ENCODE results near the gene SLC39A7. TPM values are rescaled to one million over a fixed set of nuclear protein-coding genes. Genes with fewer than 3 reads are reported as not detected.
A peak's percentile ranks its signal among the peaks of the same experiment; 100 is the strongest.

The SLC39A7 gene
- total RNA-seq, 5 donors from 2014 or later (not counting 1 experiment from before 2014, with no cell fraction given), result 19.1 to 44.0 (median 41.3) TPM

GRCh38 chr6:33195304-33196165, 5.1 kb upstream of the SLC39A7 start:
- no peak overlapping the region for H3K4me3 Mint-ChIP-seq
- no peaks in the 10 kb centered on the region for H3K9me3 Mint-ChIP-seq
- peaks cover 0 to 25% of the 10 kb centered on the region in 2 experiments for H3K27me3 ChIP-seq (replicated peaks in 1 of 2; ENCODE audit: control insufficient read depth in 2 of 2, extremely low read depth in 1 of 2, insufficient read depth in 2 of 2, low read length in 1 of 2)
- H3K27me3 Mint-ChIP-seq, result peaks cover 8 to 18% of the 10 kb centered on the region in 2 donors
- H3K4me1 ChIP-seq (ENCODE audit: control insufficient read depth in 1 of 2, extremely low read depth in 1 of 2, insufficient read depth in 2 of 2, low read length in 2 of 2), result peaks cover 7 to 47% of the 10 kb centered on the region in 2 experiments
- peaks cover 8 to 41% of the 10 kb centered on the region in 2 donors for H3K36me3 ChIP-seq (ENCODE audit: control insufficient read depth in 2 of 2, extremely low read depth in 1 of 2, insufficient read depth in 1 of 2, low read length in 1 of 2)
- H3K27ac ChIP-seq (ENCODE audit: low read length), result no peak overlapping the region
- no peaks in the 10 kb centered on the region for H3K9me3 ChIP-seq
- no peak for ATAC-seq (replicated peaks in 1 of 4)
- peaks cover 31% of the 10 kb centered on the region for H3K36me3 Mint-ChIP-seq
- POLR2A ChIA-PET, result interaction anchor here in 1 of 2 donors (0.6 kb wide), 1 partner anchor 123 kb away, joined by 3 read pairs; no protein-coding TSS in a partner anchor
- no peak overlapping the region for H3K27ac Mint-ChIP-seq
- CTCF ChIA-PET, result interaction anchor here in 1 of 2 donors (1.1 kb wide), 1 partner anchor 101 kb away, joined by 3 read pairs; no protein-coding TSS in a partner anchor
- H3K4me1 Mint-ChIP-seq, result peaks cover 34 to 45% (median 38%) of the 10 kb centered on the region in 3 donors
- no peak overlapping the region for H3K4me3 ChIP-seq (ENCODE audit: control insufficient read depth in 1 of 2, extremely low read depth in 1 of 2, low read length in 1 of 2)
- WGBS (ENCODE audit: insufficient coverage), result 97% methylated on average over 12 of the region's 15 CpGs
- no peak for DNase-seq

DNA sequence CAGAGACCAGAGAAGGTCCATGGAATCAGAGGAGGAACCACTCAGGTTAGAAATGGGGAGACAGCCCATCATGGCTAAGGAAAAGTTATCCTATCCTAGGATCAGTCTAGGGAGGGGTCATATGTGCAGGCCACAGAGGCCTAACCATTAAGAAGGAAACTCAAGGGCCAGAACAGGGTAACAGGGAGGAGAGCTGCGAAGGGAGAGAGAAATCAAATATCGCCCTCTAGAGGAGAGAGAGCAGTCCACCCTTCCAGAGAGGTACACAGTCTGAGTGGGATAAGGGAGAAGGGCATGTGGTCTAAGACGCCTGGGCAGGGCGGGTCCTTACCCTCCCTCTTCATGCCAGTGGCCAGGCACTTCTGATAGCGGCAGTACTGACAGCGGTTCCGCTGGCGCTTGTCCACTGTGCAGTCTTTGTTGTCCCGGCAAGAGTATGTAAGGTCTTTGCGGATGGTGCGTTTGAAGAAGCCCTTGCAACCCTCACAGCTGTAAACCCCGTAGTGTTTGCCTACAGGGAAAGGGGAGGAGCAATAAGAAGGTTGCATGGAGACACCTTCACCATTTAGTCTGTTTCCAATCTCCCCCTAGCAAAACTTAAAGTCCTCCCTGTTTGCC, 3.1 kb upstream of the SLC39A7 start:
- Histone ChIP-seq H3K4me1 (ENCODE audit: control insufficient read depth in 1 of 2, extremely low read depth in 1 of 2, insufficient read depth in 2 of 2, low read length in 2 of 2) (peaks cover 13 to 50% of the 10 kb centered on the region in 2 experiments), H3K4me3 (ENCODE audit: control insufficient read depth in 1 of 2, extremely low read depth in 1 of 2, low read length in 1 of 2) (no peak overlapping the region), H3K27me3 (replicated peaks in 1 of 2; ENCODE audit: control insufficient read depth in 2 of 2, extremely low read depth in 1 of 2, insufficient read depth in 2 of 2, low read length in 1 of 2) (peaks cover 0 to 5% of the 10 kb centered on the region in 2 experiments), H3K9me3 (no peaks in the 10 kb centered on the region), H3K27ac (ENCODE audit: low read length) (no peak overlapping the region), H3K36me3 (ENCODE audit: control insufficient read depth in 2 of 2, extremely low read depth in 1 of 2, insufficient read depth in 1 of 2, low read length in 1 of 2) (peaks cover 8 to 48% of the 10 kb centered on the region in 2 donors)
- ChIA-PET CTCF (interaction anchor here (0.6 to 1.0 kb wide), 4 partner anchors 10 to 303 kb away, joined by 3 to 4 read pairs (median 3); no protein-coding TSS in a partner anchor), POLR2A (no interaction called here)
- Mint-ChIP-seq H3K36me3 (peaks cover 43% of the 10 kb centered on the region), H3K4me3 (peak overlapping the region; percentile 53 to 97 (median 77)), H3K27me3 (peaks cover 0 to 2% of the 10 kb centered on the region in 2 donors), H3K27ac (peak overlapping the region; percentile 89 to 91), H3K4me1 (peaks cover 48 to 57% (median 53%) of the 10 kb centered on the region in 3 donors), H3K9me3 (no peaks in the 10 kb centered on the region)
- DNase-seq (peak in 4 of 35 experiments; percentile 18 to 69 (median 36)), ATAC-seq (replicated peaks in 1 of 4) (peak; percentile 14 to 28 (median 18))
- 31% methylated on average over 2 of the region's 12 CpGs for WGBS (ENCODE audit: insufficient coverage)

DNA sequence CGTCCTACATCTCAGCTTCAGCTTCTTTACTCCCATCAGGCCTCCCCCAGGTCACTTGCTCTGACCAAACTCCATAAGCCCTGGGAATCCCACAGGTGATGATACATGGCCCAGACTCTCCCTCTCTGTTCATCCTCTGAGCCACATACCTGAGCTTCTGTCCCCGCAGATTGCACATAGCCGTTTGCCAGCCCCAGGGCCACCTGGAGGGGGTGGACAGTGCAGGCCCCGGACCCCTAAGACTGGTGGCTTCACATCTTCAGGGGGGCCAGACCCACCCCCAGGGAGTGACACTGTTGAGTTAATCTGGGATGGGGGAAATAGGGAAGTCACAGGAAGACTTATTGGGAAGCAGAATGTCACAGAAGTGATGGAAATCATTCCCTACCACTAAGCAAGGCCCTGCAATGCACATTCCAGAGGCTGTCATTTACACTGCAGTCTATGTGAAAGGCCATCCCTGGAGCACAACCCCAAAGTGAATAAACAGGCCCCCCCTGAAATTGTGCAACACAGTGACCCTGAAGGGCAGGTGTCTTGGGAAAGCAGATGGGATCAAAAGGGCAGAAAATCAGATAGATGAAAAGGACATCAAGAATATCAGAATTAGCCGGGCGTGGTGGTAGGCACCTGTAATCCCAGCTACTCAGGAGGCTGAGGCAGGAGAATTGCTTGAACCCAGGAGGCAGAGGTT, 2.4 kb upstream of the SLC39A7 start:
- ChIA-PET CTCF (interaction anchor here (0.6 to 1.0 kb wide), 4 partner anchors 11 to 185 kb away, joined by 3 to 10 read pairs (median 3); no protein-coding TSS in a partner anchor), POLR2A (no interaction called here)
- Mint-ChIP-seq H3K36me3 (peaks cover 51% of the 10 kb centered on the region), H3K4me3 (peak overlapping the region; percentile 76 to 97 (median 77)), H3K27ac (peak overlapping the region; percentile 89 to 91), H3K9me3 (no peaks in the 10 kb centered on the region), H3K4me1 (peaks cover 56 to 61% (median 57%) of the 10 kb centered on the region in 3 donors), H3K27me3 (no peaks in the 10 kb centered on the region)
- DNase-seq (no peak), ATAC-seq (replicated peaks in 1 of 4) (no peak)
- Histone ChIP-seq H3K4me3 (ENCODE audit: control insufficient read depth in 1 of 2, extremely low read depth in 1 of 2, low read length in 1 of 2) (no peak overlapping the region), H3K36me3 (ENCODE audit: control insufficient read depth in 2 of 2, extremely low read depth in 1 of 2, insufficient read depth in 1 of 2, low read length in 1 of 2) (peaks cover 8 to 56% of the 10 kb centered on the region in 2 donors), H3K4me1 (ENCODE audit: control insufficient read depth in 1 of 2, extremely low read depth in 1 of 2, insufficient read depth in 2 of 2, low read length in 2 of 2) (peaks cover 13 to 44% of the 10 kb centered on the region in 2 experiments), H3K27ac (ENCODE audit: low read length) (no peak overlapping the region), H3K9me3 (no peaks in the 10 kb centered on the region), H3K27me3 (replicated peaks in 1 of 2; ENCODE audit: control insufficient read depth in 2 of 2, extremely low read depth in 1 of 2, insufficient read depth in 2 of 2, low read length in 1 of 2) (no peaks in the 10 kb centered on the region)
- 83% methylated on average over 1 of the region's 6 CpGs for WGBS (ENCODE audit: insufficient coverage)

DNA sequence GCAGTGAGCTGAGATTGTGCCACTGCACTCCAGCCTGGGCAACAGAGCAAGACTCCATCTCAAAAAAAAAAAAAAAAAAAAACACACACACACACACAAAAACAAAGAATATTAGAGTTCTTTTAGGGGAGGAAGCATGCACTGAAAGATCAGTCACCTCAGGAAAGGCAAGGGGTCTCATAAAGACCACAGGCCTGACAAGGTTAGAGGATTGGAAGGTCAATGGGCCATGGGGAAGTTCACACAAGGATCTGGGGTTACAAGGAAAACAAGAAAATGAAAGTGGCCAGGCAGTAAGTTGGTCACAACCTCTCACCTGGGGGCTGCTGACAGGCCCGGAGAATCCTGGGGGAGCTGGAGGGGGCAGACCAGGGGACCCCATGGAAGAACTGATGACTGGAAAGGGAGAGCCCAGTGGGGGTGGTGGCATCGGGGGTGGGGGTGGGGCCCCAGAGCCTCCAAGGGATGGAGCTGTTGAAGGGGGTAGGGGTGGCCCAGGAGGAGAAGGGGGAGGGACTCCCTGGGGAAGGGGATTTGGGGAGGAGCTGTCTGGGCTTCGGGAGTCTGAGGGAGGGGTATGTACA, 1.7 kb upstream of the SLC39A7 start:
- peaks cover 51% of the 10 kb centered on the region for H3K36me3 Mint-ChIP-seq
- ChIA-PET CTCF (interaction anchor here (0.6 to 0.7 kb wide), 3 partner anchors 10 to 186 kb away, joined by 3 to 10 read pairs (median 3); no protein-coding TSS in a partner anchor), POLR2A (no interaction called here)
- peaks cover 61 to 66% (median 62%) of the 10 kb centered on the region in 3 donors for H3K4me1 Mint-ChIP-seq
- no peaks in the 10 kb centered on the region for H3K9me3 Mint-ChIP-seq
- Histone ChIP-seq H3K36me3 (ENCODE audit: control insufficient read depth in 2 of 2, extremely low read depth in 1 of 2, insufficient read depth in 1 of 2, low read length in 1 of 2) (peaks cover 6 to 59% of the 10 kb centered on the region in 2 donors), H3K9me3 (no peaks in the 10 kb centered on the region), H3K4me3 (ENCODE audit: control insufficient read depth in 1 of 2, extremely low read depth in 1 of 2, low read length in 1 of 2) (no peak overlapping the region), H3K27me3 (replicated peaks in 1 of 2; ENCODE audit: control insufficient read depth in 2 of 2, extremely low read depth in 1 of 2, insufficient read depth in 2 of 2, low read length in 1 of 2) (no peaks in the 10 kb centered on the region), H3K4me1 (ENCODE audit: control insufficient read depth in 1 of 2, extremely low read depth in 1 of 2, insufficient read depth in 2 of 2, low read length in 2 of 2) (peaks cover 14 to 46% of the 10 kb centered on the region in 2 experiments), H3K27ac (ENCODE audit: low read length) (peak overlapping the region; percentile 97)
- DNase-seq (no peak), ATAC-seq (replicated peaks in 1 of 4) (no peak)
- peak overlapping the region; percentile 88 to 99 (median 97) for H3K4me3 Mint-ChIP-seq
- no peaks in the 10 kb centered on the region for H3K27me3 Mint-ChIP-seq
- peak overlapping the region; percentile 91 for H3K27ac Mint-ChIP-seq
- no CpG with 5 or more reads among the region's 3 CpGs for WGBS (ENCODE audit: insufficient coverage)

- H3K4me1 Mint-ChIP-seq, result peaks cover 66 to 68% (median 68%) of the 10 kb centered on the region in 3 donors
- no peaks in the 10 kb centered on the region for H3K9me3 ChIP-seq
- H3K27ac Mint-ChIP-seq, result peak overlapping the region; percentile 83 to 91
- ChIA-PET CTCF (interaction anchor here in 1 of 2 donors (0.7 kb wide), 1 partner anchor 97 kb away, joined by 6 read pairs; no protein-coding TSS in a partner anchor), POLR2A (interaction anchor here in 1 of 2 donors (0.7 kb wide), 1 partner anchor 17 kb away, joined by 9 read pairs; no protein-coding TSS in a partner anchor)
- H3K27ac ChIP-seq (ENCODE audit: low read length), result peak overlapping the region; percentile 97
- no peaks in the 10 kb centered on the region for H3K27me3 ChIP-seq (replicated peaks in 1 of 2; ENCODE audit: control insufficient read depth in 2 of 2, extremely low read depth in 1 of 2, insufficient read depth in 2 of 2, low read length in 1 of 2)
- WGBS (ENCODE audit: insufficient coverage), result 2% methylated on average over 19 of the region's 26 CpGs
- ATAC-seq (replicated peaks in 1 of 4) (peak; percentile 24 to 38 (median 30)), DNase-seq (peak in 20 of 35 experiments; percentile 34 to 67 (median 53))
- peaks cover 17 to 54% of the 10 kb centered on the region in 2 experiments for H3K4me1 ChIP-seq (ENCODE audit: control insufficient read depth in 1 of 2, extremely low read depth in 1 of 2, insufficient read depth in 2 of 2, low read length in 2 of 2)
- peaks cover 0 to 51% of the 10 kb centered on the region in 2 donors for H3K36me3 ChIP-seq (ENCODE audit: control insufficient read depth in 2 of 2, extremely low read depth in 1 of 2, insufficient read depth in 1 of 2, low read length in 1 of 2)
- peak overlapping the region; percentile 88 to 99 (median 97) for H3K4me3 Mint-ChIP-seq
- peak overlapping the region; percentile 94 to 97 for H3K4me3 ChIP-seq (ENCODE audit: control insufficient read depth in 1 of 2, extremely low read depth in 1 of 2, low read length in 1 of 2)
- no peaks in the 10 kb centered on the region for H3K9me3 Mint-ChIP-seq
- no peaks in the 10 kb centered on the region for H3K27me3 Mint-ChIP-seq
- H3K36me3 Mint-ChIP-seq, result peaks cover 47% of the 10 kb centered on the region
Measured at GRCh38 chr6:33199687-33200218, 914 bp upstream of the SLC39A7 start.
